ENCODE results near the gene SETD7.
A peak's percentile ranks its signal among the peaks of the same experiment; 100 is the strongest.

The SETD7 gene

DNA sequence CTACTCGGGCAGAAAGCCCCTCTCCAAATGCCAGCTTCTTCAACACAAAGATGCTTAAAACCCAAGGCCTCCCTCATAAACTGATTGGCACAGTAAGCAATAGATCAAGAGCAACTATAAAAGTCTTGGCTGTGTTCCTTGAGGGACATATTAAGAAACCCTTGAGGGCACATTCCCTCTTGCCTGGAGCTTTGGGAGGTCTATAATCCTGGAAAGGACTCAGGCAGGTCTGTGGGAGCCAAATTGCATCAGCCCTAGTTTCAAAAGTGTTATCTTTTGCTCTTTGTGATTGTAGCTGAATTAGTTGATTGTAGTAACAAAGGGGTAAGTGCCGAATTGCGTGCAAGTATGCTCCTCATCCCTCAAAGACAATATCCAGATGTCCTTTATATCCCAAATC, 18.6 kb upstream of the SETD7 start:
- TF ChIP-seq CTCF (IDR thresholded peaks at IDR 0.05; ENCODE audit: low read depth, low read length), result no peak
- DNase-seq (ENCODE audit: extremely low read depth, low read depth), result no peak

- no peak for TF ChIP-seq CTCF (IDR thresholded peaks at IDR 0.05; ENCODE audit: low read depth, low read length)
- no peak for DNase-seq (ENCODE audit: extremely low read depth, low read depth)
Measured at GRCh38 chr4:139568206-139568955, 12.4 kb upstream of the SETD7 start.

GRCh38 chr4:139567159-139567870, 11.3 kb upstream of the SETD7 start:
- no peak for TF ChIP-seq CTCF (IDR thresholded peaks at IDR 0.05; ENCODE audit: low read depth, low read length)
- no peak for DNase-seq (ENCODE audit: extremely low read depth, low read depth)

DNA sequence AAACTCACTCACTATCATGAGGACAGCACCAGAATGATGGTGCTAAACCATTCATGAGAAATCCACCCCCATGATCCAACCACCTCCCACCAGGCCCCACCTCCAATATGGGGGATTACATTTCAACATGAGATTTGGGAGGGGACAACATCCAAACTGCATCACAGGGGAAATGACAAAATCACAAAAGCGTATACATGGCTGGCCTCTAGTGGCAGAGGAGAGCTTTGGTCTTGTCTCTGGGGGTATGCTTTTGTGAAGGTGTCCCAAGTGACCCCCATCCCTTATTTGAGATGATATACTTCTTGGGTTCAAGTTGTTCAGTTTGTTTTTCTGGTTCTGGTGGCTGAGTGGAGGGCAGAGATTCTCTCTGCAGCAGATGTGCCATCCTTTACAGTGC, 8.5 kb upstream of the SETD7 start:
- TF ChIP-seq CTCF (IDR thresholded peaks at IDR 0.05; ENCODE audit: low read depth, low read length), result peak; percentile 20
- no peak for DNase-seq (ENCODE audit: extremely low read depth, low read depth)

DNA sequence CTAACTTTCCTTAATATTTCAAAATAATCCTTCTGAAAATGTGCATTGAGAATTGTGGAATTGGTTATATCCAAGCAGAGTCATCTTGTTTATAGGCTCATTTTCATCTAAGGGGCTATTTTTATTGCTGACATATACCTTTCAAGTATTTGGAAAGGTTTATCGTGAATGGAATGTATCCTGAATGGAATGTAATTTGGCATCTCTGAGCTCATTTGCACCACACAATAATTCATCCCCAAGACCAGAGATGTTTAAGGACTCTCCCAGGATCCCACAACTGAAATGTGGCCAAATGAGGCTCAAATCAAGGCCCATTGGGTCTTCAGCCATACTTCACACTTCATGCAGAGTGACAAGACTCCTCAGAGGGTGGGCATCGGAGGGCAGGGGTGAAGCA, 7.5 kb upstream of the SETD7 start:
- no peak for DNase-seq (ENCODE audit: extremely low read depth, low read depth)
- no peak for TF ChIP-seq CTCF (IDR thresholded peaks at IDR 0.05; ENCODE audit: low read depth, low read length)

- TF ChIP-seq CTCF (IDR thresholded peaks at IDR 0.05; ENCODE audit: low read depth, low read length), result no peak
- no peak for DNase-seq (ENCODE audit: extremely low read depth, low read depth)
Measured at GRCh38 chr4:139562839-139563238, 6.8 kb upstream of the SETD7 start.

DNA sequence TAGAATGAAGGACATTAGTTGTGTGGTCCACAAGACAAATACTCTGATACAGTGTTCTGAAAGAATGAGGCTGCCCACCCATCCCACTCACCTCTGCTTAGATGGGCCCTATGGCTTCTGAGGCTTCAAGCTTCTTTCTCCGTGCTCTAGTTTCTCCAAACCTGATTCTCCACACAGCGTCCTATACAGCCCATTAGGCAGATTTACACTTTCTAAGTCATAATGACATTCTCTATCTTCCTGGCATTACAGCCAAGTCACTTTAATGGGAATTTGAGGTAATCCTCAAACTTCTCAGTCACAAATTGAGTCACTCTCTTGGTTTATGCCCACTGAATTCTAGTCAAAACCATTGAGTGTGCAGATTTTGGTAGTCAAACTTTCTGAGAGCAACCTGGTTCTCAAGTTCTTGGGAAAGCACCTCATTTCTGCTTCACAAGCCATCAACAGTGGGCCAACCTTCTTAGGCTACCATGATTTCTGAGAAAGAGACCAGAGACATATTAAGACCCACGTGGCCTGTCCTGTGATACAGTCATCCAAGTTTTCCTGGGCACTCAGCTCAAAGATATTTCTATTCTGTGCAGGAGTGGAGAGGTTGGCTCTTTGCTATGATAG, 6.2 kb upstream of the SETD7 start:
- no peak for DNase-seq (ENCODE audit: extremely low read depth, low read depth)
- TF ChIP-seq CTCF (IDR thresholded peaks at IDR 0.05; ENCODE audit: low read depth, low read length), result no peak

All from AG09319 (cell line).